ENCODE measurements around the gene TTC27. TPM values are rescaled to one million over a fixed set of nuclear protein-coding genes. Genes with fewer than 3 reads are reported as not detected.

TTC27 gene
- total RNA-seq, 1 experiment from 2014 or later, result 25.1 TPM

DNA sequence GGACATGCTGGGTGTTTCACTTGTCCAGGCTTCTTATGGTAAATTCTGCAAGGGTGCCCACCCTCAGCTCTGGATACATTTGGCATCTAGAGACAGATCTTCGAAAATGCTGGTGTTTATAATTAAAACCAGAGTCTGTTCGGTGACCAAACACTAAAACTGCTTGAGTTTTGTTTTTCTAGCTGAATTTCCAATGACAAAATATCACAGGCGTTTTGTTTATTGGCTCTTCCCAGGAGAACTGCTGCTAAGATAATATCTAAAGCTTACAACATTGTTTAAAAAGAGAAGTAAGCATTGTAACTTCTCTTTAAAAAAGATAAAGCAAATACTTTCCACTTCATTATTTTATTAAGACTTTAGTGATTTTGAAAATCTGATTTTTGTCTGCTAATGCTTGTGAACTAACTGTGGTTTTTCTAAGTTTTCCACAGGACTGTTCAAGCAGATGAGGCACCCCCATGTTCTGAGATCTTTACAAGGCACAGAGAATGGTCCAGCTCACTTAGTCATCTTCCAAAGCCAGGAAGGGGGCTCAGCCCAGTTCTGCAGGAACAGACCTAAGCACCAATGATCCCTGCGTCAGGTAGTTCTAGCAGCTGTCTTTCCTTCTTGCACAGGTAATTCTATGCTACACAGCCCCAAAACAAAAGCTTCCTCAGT lies 224.1 kb downstream of the TTC27 start:
- no peaks in the 10 kb centered on the region for H3K27me3 Mint-ChIP-seq (ENCODE audit: low read depth)
- TF ChIP-seq, protein P1, sequence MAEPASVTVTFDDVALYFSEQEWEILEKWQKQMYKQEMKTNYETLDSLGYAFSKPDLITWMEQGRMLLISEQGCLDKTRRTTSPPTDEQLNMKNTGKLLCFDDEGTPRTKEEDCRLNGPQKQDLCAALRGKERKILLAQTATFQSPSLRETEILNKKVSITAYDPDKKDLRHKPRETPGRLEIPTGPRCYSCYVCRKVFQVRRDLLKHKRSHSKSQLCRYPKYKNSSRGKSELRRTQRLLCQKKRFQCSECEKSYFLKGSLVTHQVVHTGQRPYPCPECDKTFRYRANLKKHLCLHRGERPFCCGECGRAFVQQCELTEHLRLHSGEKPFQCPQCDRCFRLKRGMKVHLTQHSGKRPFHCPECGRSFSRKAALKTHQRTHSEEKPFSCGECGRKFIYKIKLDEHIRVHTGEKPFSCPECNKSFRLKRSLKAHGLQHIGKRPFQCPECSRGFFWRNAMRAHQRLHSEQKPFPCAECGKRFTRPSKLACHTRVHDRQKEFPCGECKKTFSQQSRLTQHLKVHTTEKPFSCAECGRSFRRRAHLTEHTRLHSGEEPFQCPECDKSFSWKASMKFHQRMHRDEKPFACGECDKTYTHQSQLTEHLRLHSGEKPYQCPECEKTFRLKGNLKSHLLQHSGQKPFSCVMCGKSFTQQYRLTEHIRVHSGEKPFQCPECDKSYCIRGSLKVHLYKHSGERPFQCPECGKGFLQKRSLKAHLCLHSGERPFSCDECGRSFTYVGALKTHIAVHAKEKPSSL (CRISPR knock-in tag; conservative IDR thresholded peaks at IDR 0.05), result no peak
- TF ChIP-seq, protein P2, sequence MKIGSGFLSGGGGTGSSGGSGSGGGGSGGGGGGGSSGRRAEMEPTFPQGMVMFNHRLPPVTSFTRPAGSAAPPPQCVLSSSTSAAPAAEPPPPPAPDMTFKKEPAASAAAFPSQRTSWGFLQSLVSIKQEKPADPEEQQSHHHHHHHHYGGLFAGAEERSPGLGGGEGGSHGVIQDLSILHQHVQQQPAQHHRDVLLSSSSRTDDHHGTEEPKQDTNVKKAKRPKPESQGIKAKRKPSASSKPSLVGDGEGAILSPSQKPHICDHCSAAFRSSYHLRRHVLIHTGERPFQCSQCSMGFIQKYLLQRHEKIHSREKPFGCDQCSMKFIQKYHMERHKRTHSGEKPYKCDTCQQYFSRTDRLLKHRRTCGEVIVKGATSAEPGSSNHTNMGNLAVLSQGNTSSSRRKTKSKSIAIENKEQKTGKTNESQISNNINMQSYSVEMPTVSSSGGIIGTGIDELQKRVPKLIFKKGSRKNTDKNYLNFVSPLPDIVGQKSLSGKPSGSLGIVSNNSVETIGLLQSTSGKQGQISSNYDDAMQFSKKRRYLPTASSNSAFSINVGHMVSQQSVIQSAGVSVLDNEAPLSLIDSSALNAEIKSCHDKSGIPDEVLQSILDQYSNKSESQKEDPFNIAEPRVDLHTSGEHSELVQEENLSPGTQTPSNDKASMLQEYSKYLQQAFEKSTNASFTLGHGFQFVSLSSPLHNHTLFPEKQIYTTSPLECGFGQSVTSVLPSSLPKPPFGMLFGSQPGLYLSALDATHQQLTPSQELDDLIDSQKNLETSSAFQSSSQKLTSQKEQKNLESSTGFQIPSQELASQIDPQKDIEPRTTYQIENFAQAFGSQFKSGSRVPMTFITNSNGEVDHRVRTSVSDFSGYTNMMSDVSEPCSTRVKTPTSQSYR (CRISPR knock-in tag; IDR thresholded peaks at IDR 0.05), result no peak
- TF ChIP-seq TP53 (CRISPR knock-in tag; IDR thresholded peaks at IDR 0.05), result no peak
- TF ChIP-seq, protein P3, sequence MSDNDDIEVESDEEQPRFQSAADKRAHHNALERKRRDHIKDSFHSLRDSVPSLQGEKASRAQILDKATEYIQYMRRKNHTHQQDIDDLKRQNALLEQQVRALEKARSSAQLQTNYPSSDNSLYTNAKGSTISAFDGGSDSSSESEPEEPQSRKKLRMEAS (CRISPR knock-in tag; IDR thresholded peaks at IDR 0.05), result no peak
- no peak for TF ChIP-seq SMAD3 (CRISPR knock-in tag; IDR thresholded peaks at IDR 0.05; ENCODE audit: borderline replicate concordance)
- TF ChIP-seq, protein P4, sequence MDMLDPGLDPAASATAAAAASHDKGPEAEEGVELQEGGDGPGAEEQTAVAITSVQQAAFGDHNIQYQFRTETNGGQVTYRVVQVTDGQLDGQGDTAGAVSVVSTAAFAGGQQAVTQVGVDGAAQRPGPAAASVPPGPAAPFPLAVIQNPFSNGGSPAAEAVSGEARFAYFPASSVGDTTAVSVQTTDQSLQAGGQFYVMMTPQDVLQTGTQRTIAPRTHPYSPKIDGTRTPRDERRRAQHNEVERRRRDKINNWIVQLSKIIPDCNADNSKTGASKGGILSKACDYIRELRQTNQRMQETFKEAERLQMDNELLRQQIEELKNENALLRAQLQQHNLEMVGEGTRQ (CRISPR knock-in tag; IDR thresholded peaks at IDR 0.05), result no peak
- TF ChIP-seq, protein P5, sequence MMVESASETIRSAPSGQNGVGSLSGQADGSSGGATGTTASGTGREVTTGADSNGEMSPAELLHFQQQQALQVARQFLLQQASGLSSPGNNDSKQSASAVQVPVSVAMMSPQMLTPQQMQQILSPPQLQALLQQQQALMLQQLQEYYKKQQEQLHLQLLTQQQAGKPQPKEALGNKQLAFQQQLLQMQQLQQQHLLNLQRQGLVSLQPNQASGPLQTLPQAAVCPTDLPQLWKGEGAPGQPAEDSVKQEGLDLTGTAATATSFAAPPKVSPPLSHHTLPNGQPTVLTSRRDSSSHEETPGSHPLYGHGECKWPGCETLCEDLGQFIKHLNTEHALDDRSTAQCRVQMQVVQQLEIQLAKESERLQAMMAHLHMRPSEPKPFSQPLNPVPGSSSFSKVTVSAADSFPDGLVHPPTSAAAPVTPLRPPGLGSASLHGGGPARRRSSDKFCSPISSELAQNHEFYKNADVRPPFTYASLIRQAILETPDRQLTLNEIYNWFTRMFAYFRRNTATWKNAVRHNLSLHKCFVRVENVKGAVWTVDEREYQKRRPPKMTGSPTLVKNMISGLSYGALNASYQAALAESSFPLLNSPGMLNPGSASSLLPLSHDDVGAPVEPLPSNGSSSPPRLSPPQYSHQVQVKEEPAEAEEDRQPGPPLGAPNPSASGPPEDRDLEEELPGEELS (CRISPR knock-in tag; IDR thresholded peaks at IDR 0.05), result no peak
- TF ChIP-seq, protein P6, sequence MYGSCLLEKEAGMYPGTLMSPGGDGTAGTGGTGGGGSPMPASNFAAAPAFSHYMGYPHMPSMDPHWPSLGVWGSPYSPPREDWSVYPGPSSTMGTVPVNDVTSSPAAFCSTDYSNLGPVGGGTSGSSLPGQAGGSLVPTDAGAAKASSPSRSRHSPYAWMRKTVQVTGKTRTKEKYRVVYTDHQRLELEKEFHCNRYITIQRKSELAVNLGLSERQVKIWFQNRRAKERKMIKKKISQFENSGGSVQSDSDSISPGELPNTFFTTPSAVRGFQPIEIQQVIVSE (CRISPR knock-in tag; IDR thresholded peaks at IDR 0.05; ENCODE audit: borderline replicate concordance), result no peak
- TF ChIP-seq SMAD4 (CRISPR knock-in tag; IDR thresholded peaks at IDR 0.05), result no peak
- TF ChIP-seq ATF1 (CRISPR knock-in tag; IDR thresholded peaks at IDR 0.05), result no peak
- no peak for TF ChIP-seq RELA (CRISPR knock-in tag; IDR thresholded peaks at IDR 0.05; ENCODE audit: borderline replicate concordance)
- TF ChIP-seq, protein P7, sequence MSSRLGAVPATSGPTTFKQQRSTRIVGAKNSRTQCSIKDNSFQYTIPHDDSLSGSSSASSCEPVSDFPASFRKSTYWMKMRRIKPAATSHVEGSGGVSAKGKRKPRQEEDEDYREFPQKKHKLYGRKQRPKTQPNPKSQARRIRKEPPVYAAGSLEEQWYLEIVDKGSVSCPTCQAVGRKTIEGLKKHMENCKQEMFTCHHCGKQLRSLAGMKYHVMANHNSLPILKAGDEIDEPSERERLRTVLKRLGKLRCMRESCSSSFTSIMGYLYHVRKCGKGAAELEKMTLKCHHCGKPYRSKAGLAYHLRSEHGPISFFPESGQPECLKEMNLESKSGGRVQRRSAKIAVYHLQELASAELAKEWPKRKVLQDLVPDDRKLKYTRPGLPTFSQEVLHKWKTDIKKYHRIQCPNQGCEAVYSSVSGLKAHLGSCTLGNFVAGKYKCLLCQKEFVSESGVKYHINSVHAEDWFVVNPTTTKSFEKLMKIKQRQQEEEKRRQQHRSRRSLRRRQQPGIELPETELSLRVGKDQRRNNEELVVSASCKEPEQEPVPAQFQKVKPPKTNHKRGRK (CRISPR knock-in tag; IDR thresholded peaks at IDR 0.05; ENCODE audit: borderline replicate concordance), result no peak
- TF ChIP-seq, protein P8, sequence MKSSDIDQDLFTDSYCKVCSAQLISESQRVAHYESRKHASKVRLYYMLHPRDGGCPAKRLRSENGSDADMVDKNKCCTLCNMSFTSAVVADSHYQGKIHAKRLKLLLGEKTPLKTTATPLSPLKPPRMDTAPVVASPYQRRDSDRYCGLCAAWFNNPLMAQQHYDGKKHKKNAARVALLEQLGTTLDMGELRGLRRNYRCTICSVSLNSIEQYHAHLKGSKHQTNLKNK (CRISPR knock-in tag; IDR thresholded peaks at IDR 0.05), result no peak
- TF ChIP-seq ETV6 (CRISPR knock-in tag; IDR thresholded peaks at IDR 0.05), result no peak
- no peak for TF ChIP-seq ZNF671 (CRISPR knock-in tag; IDR thresholded peaks at IDR 0.05)
- TF ChIP-seq, protein P9, sequence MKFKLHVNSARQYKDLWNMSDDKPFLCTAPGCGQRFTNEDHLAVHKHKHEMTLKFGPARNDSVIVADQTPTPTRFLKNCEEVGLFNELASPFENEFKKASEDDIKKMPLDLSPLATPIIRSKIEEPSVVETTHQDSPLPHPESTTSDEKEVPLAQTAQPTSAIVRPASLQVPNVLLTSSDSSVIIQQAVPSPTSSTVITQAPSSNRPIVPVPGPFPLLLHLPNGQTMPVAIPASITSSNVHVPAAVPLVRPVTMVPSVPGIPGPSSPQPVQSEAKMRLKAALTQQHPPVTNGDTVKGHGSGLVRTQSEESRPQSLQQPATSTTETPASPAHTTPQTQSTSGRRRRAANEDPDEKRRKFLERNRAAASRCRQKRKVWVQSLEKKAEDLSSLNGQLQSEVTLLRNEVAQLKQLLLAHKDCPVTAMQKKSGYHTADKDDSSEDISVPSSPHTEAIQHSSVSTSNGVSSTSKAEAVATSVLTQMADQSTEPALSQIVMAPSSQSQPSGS (CRISPR knock-in tag; IDR thresholded peaks at IDR 0.05; ENCODE audit: borderline replicate concordance, low read depth), result no peak
- H3K9me3 Mint-ChIP-seq, result peaks cover 6% of the 10 kb centered on the region; the same call in 1 of the 2 replicates
- H3K36me3 Mint-ChIP-seq, result no peaks in the 10 kb centered on the region
- H3K4me1 Mint-ChIP-seq, result peaks cover 17% of the 10 kb centered on the region
- no peak overlapping the region for H3K27ac Mint-ChIP-seq
- CTCF ChIA-PET, result no interaction called here
- POLR2A ChIA-PET, result no interaction called here
- DNase-seq (ENCODE audit: low spot score) (no peak), ATAC-seq (no peak)
- no peak overlapping the region for H3K4me3 Mint-ChIP-seq

All from WTC11 (cell line).